Aorta (tissue), 5 donors: ENCODE data around the gene NAA80. TPM values are rescaled to one million over a fixed set of nuclear protein-coding genes. Genes with fewer than 3 reads are reported as not detected.

Experiments used
- ATAC-seq: fragments of 200-7000 bp; cut with Tn5 transposase; one replicate; pipeline ENCODE4 v1.9.1; 2022; ENCODE audit warnings: moderate library complexity; ENCODE audit not compliant: low FRiP score
- DNase-seq, 2 donors: peaks; one replicate each; pipeline ENCODE4 v3.0.0-alpha.2; 2020
- H3K27ac ChIP-seq, 2 donors: one replicate each; pipeline ENCODE4 v1.5.1; 2013; ENCODE audit warnings: low read length in 2 of 2, mild to moderate bottlenecking in 2 of 2, moderate library complexity in 2 of 2, control low read depth in 1 of 2, inconsistent platforms in 1 of 2, low read depth in 1 of 2
- H3K27me3 ChIP-seq, 2 donors: one replicate each; pipeline ENCODE4 v1.6.1; 2013; ENCODE audit warnings: control low read depth in 1 of 2, low read length in 1 of 2, mild to moderate bottlenecking in 1 of 2, moderate library complexity in 1 of 2; ENCODE audit not compliant: insufficient read depth in 2 of 2, control insufficient read depth in 1 of 2
- H3K36me3 ChIP-seq, 2 donors: one replicate each; pipeline ENCODE4 v1.6.1; 2013; ENCODE audit warnings: control low read depth in 1 of 2, low read length in 1 of 2, mild to moderate bottlenecking in 1 of 2; ENCODE audit not compliant: insufficient read depth in 2 of 2, control insufficient read depth in 1 of 2
- H3K4me1 ChIP-seq, 2 donors: one replicate each; pipeline ENCODE4 v1.6.1; 2013; ENCODE audit warnings: low read length in 2 of 2, control low read depth in 1 of 2, mild to moderate bottlenecking in 1 of 2, moderate library complexity in 1 of 2; ENCODE audit not compliant: insufficient read depth in 2 of 2, control insufficient read depth in 1 of 2
- H3K4me3 ChIP-seq, 2 donors: one replicate each; pipeline ENCODE4 v1.5.1; 2013; ENCODE audit warnings: low read length in 2 of 2, control low read depth in 1 of 2, mild to moderate bottlenecking in 1 of 2
- H3K9me3 ChIP-seq: one replicate; pipeline ENCODE4 v1.6.1; 2013; ENCODE audit warnings: mild to moderate bottlenecking, low read length; ENCODE audit not compliant: control insufficient read depth
- WGBS, 2 donors: extraction: QIAGEN DNeasy Blood & Tissue Kit; methylation state at CpG; one replicate each; pipeline ENCODE4 v1.1.7; 2013; 5-methylcytosine and 5-hydroxymethylcytosine counted together
- intact Hi-C, 2 donors: fragments of 100-400 bp; cut with DNase I; formaldehyde crosslinking; loops; one replicate each; pipeline versions ENCODE4 v1.14.2 to v1.15.0; 2022
- polyA plus RNA-seq, 2 donors: library from polyadenylated mRNA; stranded (reverse); fragments of 200-250 nt; gene quantifications; one replicate each; pipeline ENCODE4 v1.2.3, GENCODE V29; 2013
- total RNA-seq, 2 donors: library from RNA; stranded (reverse); fragmentation: NEBNext Ultra II Directional; extraction: Animal tissue kit (Norgen Biotek cat#: 25700); gene quantifications; one replicate each; pipeline ENCODE4 v1.2.1, GENCODE V29; 2021
- donor health status: healthy with polysubstance abuse.
- donor health status: Bipolar disorder and iron deficiency.
- donor health status: DM: no; HTN: no; CAD: no.
- donor health status: DM: no; HTN: no; CAD: no.
- donor health status: DM: yes; HTN: yes; CAD: no.

NAA80 gene
- total and polyA plus RNA-seq, 4 donors: 2.8 to 16.9 (median 11.8) TPM

DNA sequence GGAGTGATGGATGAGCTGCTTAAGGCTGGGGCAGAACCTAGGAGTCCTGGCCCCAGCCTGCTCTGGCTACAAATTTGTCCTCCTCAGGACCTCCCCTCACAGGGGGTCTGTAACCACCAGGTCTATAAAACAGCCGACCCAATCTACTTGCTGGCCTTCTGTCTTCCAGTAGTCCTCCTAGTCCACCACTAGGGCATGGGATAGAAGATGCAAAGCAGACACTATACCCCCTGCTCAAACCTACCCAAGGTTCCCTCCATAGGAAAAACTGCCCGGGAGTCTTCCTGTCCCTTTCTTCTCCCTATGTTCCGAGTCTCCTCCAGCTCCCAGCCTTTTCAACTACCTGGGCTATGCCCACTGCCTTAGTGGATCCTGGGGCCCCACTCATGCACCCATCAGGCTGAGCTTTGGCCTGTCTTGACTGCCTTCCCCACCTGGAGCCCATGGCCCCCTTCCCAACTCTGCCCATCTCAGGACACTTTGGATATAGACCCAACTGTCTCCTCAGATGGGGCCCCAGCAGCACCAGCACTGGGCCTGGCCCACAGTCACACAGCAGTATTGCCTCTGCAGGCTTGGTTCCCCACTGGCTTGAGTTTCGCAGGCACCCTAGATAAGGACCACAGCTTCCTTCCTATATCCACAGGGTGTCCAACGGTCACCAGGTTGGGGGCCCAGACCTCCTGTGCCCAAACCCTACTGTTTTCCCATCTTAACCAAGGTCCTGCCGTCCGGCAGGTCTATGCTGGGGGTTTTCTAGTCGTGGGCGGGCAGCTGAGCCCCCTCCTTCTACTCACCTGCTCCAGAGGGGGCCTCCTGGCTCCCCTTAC lies 1.1 kb downstream of the NAA80 start:
- DNase-seq: peak; percentile 65 to 77
- no peak for ATAC-seq
- H3K9me3 ChIP-seq: no peaks in the 10 kb centered on the region
- WGBS, 2 donors: 36 to 42% methylated on average over 9 of the region's 9 CpGs
- H3K36me3 ChIP-seq: no peaks in the 10 kb centered on the region
- H3K4me3 ChIP-seq: peak overlapping the region in 1 of 2 donors; percentile 51
- no peaks in the 10 kb centered on the region for H3K4me1 ChIP-seq
- intact Hi-C loops: no loop called here
- H3K27me3 ChIP-seq: no peaks in the 10 kb centered on the region
- H3K27ac ChIP-seq: no peak overlapping the region

DNA sequence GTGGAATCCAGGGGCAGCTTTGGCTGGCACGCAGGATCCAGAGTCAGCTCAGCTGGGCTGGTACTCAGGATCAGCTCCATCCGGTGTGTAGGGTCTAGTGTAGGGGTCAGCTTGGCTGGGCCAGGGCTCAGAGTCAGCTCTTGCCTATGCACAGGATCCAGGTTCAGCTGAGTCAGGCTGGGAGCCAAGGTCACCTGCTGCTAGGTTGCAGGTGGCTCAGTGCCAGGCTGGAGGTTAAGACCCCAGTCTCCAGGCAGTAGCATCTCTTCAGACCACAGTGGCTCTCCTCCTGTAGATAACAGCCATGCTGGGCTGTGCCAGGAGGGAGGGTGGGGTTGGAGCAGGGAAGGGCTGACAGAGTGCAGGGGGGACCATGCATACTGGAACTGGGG lies 1.8 kb downstream of the NAA80 start:
- DNase-seq: peak in 1 of 2 donors; percentile 61
- H3K4me3 ChIP-seq: no peak overlapping the region
- no peaks in the 10 kb centered on the region for H3K36me3 ChIP-seq
- whole genome bisulfite sequencing, 2 donors: 80 to 87% methylated on average over 2 of the region's 2 CpGs
- intact Hi-C loops: no loop called here
- no peaks in the 10 kb centered on the region for H3K4me1 ChIP-seq
- no peak overlapping the region for H3K27ac ChIP-seq
- no peaks in the 10 kb centered on the region for H3K9me3 ChIP-seq
- no peaks in the 10 kb centered on the region for H3K27me3 ChIP-seq
- ATAC-seq: no peak

DNA sequence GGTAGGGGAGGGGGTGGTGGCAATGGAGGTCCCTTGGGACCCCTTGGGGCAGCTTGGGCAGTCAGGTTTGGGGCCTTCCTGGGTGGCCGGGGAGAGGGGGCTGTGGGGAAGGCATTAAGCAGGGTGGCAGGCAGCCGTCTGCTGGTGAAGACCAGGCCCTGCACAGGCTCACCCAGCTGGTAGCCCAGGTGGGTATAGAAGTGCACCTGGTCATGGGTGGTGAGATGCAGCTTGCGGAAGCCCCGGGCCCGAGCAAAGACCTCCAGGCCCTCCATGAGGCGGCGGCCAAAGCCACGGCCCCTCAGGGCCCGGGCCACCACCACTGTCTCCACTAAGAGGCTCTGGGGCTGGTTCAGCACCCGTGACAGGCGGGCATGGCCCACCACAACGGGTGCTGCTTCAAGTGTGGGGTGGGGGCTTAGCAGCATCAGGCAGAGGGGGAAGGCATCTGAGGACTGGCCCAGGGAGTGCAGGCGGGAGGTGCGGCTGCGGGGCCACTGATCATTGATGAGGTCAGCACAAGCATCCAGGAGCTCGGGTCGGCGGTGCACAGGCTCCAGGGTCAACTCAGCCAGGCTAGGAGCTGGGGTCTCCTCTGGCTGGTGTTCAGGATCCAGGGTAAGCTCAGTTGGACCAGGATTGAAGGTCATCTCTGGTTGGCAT lies 2.4 kb downstream of the NAA80 start:
- DNase-seq (peak; percentile 54 to 76), ATAC-seq (no peak)
- no peaks in the 10 kb centered on the region for H3K36me3 ChIP-seq
- no peaks in the 10 kb centered on the region for H3K4me1 ChIP-seq
- H3K27ac ChIP-seq: no peak overlapping the region
- H3K9me3 ChIP-seq: no peaks in the 10 kb centered on the region
- H3K4me3 ChIP-seq: no peak overlapping the region
- intact Hi-C loops: no loop called here
- 92% methylated on average over 15 to 18 of the region's 18 CpGs for WGBS, 2 donors
- no peaks in the 10 kb centered on the region for H3K27me3 ChIP-seq

DNA sequence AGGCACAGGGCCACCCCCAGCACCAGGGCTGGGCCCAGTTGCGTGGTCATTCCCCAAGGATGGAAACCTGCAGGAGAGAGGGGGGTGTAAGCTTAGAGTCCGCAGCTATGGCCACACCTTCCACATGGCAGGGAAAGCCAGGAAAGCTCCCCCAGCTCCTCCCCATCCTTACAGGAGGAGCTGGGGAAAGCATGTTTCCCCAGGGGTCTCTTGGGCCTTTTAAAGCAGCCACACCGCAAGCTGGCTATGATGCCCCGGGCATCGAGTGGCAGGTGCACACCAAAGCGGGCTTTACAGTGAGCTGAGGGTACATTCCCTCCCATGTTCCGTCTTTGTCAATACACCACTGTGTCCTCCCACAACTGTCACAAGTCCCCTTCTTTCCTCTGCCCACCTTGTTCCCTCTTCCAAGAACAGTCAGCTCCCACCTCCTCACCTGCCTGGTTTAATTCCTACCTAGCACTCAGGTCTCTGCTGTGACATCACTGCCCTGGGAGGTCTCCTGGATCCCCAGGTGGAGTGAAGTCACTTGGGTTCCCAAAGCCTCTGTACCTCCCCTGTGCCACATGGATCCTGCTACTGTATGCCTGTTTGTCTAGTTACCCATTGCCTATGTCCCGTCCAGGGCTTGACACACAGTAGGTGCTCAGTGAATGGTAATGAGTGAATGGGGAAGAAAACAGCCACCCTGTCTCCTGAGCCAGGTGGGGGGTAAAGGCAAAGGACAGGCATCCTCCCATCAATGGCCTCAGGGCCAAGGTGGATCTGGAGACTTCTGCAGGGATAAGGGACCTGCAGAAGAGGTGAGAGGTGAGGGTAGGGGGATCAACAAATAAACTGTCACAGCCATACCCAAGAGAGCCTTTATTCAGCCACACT lies 3.4 kb downstream of the NAA80 start:
- no peaks in the 10 kb centered on the region for H3K9me3 ChIP-seq
- DNase-seq (no peak), ATAC-seq (no peak)
- no peaks in the 10 kb centered on the region for H3K27me3 ChIP-seq
- H3K4me3 ChIP-seq: no peak overlapping the region
- no peak overlapping the region for H3K27ac ChIP-seq
- no peaks in the 10 kb centered on the region for H3K36me3 ChIP-seq
- no peaks in the 10 kb centered on the region for H3K4me1 ChIP-seq
- intact Hi-C loops: no loop called here
- WGBS, 2 donors: 78 to 86% methylated on average over 8 of the region's 8 CpGs

DNA sequence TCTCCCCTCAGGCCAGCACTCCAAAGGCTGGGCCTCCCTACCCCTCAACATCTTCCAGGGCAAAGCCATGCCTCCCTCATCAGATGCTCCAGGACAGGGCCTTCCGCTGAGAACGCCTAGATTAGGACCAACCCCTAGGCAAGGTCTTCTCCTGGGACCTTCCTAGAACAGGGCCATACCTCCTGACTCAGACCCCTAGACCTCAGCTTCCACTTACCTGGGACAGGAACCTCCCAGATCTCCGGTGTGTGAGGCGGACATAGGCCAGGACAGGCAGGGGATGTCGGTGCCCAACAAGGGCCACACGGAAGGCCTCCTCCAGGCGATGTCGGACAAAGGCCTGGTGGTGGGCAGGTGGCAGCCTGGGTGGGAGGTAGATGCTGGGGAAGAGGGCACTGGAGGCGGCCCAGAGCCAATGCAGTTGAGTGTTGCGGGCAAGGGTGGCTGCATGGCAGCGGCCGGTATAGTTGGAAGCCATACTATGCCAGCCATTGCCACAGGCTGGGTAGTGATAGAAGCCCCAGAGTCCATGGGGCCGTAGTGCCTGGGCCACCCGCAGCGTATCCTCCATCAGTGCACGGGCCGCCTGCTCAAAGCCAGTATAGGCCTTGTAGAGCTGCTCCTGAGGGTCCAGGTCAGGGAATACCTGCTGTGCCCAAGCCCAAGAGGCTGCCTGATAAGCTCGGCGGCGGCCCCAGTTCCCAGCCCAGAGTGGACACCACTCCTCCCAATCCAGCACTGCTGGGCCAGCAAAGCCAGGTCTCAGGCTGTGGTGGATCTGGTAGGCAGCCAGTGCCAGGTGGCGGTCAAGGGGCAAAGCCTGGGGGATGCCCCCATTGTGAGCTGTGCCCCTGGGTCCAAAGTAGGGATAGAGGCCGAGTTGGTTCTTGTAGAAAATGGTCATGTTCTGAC lies 4.5 kb downstream of the NAA80 start:
- Histone ChIP-seq H3K9me3 (no peaks in the 10 kb centered on the region), H3K27me3 (no peaks in the 10 kb centered on the region), H3K4me1 (no peaks in the 10 kb centered on the region), H3K4me3 (no peak overlapping the region), H3K36me3 (no peaks in the 10 kb centered on the region), H3K27ac (no peak overlapping the region)
- DNase-seq (no peak), ATAC-seq (no peak)
- WGBS, 2 donors: 91% methylated on average over 22 of the region's 22 CpGs
- intact Hi-C loops: no loop called here

DNA sequence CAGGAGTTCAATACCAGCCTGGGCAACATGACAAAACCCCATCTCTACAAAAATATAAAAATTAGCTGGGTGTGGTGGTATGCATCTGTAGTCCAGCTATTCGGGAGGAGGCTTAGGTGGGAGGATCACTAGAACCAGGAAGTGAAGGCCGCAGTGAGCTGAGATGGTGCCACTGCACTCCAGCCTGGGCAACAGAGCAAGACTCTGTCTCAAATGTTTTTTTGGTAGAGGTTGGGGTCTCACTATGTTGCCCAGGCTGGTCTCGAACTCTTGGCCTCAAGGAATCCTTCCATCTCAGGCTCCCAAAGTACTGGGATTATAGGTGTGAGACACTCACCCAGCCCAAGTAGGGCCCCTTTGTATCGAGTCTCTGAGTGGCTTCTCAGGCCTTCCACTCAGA lies 5.1 kb downstream of the NAA80 start:
- no peak for DNase-seq
- no peak for ATAC-seq
- Histone ChIP-seq H3K4me1 (no peaks in the 10 kb centered on the region), H3K4me3 (no peak overlapping the region), H3K27ac (no peak overlapping the region), H3K27me3 (no peaks in the 10 kb centered on the region), H3K9me3 (no peaks in the 10 kb centered on the region), H3K36me3 (no peaks in the 10 kb centered on the region)
- 88 to 94% methylated on average over 4 of the region's 4 CpGs for WGBS, 2 donors
- intact Hi-C loops: no loop called here

DNA sequence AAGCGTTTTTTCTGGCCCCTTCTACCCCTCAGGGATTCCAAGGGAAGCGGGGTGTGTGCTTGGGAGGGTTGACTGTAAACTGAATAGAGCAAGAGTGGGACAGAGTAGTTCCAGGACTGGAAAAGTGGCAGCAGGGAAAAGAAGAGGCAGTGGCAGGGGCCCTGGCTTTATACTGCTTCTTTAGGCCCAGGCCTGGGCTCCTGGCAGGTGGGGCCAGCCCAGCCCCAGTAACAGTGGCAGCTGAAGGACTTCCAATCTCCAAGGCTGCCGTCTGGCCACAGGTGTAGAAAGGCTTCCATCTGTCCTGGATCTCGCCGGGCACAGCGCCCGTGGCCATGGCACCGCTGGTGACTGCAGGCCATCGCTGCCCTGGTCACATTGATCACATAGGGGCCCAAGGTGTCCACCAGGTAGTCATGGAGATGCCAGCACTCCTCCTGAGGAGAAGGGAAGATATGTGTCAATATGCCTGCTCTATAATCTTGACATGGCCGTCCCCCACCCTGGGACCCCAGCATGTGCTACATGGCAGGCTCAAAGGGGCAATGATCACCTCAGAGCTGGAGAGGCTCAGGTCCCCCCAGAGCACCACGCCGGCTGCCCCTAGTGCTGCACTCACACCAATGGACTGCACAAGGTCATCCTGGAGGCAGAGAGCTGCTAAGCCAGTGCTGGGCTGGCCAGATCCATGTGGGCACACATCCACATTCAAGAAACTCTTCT lies 6.0 kb downstream of the NAA80 start:
- no peak for ATAC-seq
- 70 to 71% methylated on average over 12 of the region's 12 CpGs for WGBS, 2 donors
- peak in 1 of 2 donors; percentile 55 for DNase-seq

More for the DNA sequence above, 6.0 kb downstream of the NAA80 start:
- H3K36me3 ChIP-seq: peaks cover 0 to 2% of the 10 kb centered on the region in 2 donors
- no peaks in the 10 kb centered on the region for H3K9me3 ChIP-seq
- intact Hi-C loops: no loop called here
- H3K4me1 ChIP-seq: no peaks in the 10 kb centered on the region
- no peaks in the 10 kb centered on the region for H3K27me3 ChIP-seq
- H3K27ac ChIP-seq: peak overlapping the region in 1 of 2 donors; percentile 87
- H3K4me3 ChIP-seq: no peak overlapping the region
